Effector CD8-positive, alpha-beta T cell (primary cell): ENCODE data around the gene CAND2.

Experiments used
- DNase-seq: peaks from one replicate; lab custom pipeline; 2025; lab: John Stamatoyannopoulos, UW

Gene CAND2

DNA sequence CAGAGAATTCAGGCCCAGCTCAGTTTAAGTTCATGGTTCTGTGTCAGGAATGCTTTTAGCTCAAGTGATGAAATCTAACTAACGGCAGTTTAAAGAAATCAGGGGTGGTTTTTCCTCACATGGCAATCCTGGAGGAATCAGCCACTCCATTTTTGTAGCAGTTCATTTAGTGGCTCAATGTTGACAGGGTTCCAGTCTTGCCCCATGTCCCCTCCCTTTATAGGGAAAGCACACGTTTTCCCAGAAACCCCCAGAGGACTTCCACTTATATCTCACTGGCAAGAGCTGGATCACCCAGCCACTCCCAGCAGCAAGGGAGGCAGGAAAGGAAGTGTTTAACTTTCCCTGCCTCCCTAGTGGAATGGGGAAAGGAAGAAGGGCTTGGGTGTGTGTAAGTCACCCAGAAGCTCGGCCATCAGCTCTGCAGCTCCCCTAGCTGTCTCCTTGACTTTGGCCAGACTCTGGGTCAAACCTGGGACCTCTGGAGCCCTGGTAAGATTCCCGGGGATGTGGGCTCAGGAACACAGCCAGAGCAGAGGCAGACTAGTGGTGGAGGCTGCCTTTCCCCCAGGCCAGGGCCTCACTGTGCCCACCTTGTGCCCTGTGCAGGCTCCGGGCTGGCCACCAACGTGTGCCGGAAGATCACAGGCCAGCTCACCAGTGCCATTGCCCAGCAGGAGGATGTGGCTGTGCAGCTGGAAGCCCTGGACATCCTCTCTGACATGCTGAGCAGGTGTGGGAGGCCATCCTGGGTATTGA lies 11.3 kb downstream of the CAND2 start:
- no peak for DNase-seq

DNA sequence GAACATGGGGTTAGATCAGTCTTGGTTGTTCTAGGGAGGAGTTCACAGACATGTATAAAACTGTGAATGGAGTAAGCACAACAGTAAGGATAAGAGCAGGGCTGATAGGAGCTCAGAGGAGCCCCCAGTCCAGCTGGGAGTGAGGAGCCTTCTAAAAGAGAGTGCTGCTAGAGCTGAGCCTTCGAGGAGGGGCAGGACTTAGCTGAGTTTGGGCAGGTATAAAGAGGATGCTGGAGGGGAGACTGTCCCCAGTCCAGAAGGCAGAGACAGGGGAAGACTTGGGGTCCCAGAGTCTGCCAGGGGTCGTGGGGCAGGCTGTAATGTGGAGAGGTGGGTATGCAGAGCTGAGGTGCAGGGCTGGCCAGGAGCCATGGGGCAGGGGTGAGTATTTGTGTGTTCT lies 12.1 kb downstream of the CAND2 start:
- no peak for DNase-seq

DNA sequence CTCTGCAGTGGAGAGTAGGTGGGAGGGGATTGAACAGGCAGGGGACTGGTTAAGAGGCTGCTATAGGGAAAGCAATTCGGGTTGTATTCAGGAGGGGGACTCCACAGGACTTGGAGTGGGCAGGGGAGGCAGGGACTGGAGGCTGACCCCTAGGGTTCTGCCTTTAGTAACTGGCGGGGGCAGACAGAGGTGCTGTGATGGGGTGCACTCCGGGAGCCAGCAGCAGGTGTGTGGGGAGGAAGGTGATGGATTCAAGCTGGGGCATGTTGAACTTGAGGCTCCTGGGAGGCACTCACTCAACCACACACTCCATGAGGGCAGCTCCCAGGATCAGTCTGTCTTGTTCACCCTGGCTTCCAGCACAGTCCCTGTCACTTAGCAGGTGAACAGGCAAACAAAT lies 12.5 kb downstream of the CAND2 start:
- no peak for DNase-seq

DNA sequence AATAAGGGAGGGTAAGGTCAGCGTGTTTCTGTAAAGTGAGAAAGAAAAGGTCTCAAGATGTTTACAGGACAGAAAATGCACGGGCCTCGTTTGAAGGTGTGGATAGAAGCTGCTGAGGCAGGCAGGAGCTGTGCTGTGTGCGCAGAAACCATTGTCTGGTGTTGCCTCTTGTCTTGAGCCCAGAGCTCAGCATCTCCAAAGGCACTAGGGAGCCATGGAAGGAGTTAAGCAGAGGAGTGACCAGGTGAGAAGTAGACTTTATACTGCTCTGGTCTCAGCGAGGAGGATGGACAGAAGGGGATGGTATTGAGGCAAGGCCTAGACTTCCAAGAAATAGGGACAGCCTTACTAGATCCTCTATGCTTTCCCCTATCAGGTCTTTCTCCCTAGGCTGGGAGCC lies 13.0 kb downstream of the CAND2 start:
- DNase-seq, result no peak

DNA sequence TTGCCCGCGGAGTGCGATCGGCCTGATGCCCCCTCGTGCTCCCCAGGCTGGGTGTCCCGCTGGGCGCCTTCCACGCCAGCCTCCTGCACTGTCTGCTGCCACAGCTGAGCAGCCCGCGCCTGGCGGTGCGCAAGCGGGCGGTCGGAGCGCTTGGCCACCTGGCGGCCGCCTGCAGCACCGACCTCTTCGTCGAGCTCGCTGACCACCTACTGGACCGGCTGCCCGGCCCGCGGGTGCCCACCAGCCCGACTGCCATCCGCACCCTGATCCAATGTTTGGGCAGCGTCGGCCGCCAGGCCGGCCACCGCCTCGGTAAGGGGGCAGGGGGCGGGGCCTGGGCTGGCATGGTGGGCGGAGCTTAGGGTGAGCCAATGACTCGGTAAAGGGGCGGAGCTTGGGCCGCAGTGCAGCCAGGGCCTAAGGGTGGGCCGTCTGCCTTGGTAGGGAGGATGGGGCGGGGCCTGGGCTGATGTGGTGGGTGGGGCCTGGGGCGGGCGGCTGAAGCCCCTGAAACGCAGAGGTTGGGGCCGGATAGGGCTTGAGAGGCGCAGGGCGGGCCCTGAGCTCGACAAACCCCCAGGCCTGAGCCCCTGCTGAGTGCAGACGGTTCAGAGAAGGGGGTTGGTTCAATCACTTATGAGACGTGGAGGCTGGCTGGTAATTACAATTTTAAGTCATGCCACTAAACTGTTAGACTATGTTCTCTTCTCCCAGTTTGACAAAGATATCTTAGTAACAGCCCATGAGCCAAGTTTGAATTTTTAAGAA lies 13.7 kb downstream of the CAND2 start:
- peak; percentile 98 for DNase-seq

DNA sequence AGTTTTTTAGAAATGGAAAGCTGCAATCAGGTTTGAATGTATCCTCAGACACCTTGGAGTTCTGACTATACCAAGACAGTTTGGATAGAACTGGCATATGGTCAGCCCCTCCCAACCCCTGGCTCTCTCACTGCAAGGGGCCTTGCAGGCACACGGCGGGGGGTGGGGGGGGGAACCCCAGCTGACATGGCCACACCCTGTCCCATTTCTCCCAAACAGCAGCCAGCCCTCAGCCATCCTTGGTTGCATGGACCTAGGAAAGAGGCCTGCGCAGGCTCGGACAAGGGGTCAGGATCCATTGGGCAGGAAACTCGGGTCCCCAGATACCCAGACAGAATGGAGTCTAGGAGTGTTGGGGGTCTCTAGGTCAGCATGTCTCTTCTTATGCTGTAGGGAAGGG lies 14.5 kb downstream of the CAND2 start:
- DNase-seq, result no peak

DNA sequence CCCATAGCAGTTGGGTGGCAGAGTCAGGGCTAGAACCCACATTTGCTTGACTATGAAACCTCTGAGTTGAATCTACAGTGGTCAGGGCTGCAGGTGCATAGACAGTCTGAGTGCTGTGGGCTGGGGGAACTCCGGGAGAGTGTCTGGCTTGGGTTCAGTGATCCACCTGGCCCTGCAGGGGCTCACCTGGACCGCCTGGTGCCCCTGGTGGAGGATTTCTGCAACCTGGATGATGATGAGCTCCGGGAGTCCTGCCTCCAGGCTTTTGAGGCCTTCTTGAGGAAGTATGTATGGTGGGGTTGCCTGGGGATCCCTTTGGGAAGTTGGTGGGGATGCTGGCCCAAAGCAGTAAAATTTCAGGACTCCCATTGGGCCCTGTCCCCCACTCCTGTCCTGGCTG lies 16.3 kb downstream of the CAND2 start:
- DNase-seq, result no peak

DNA sequence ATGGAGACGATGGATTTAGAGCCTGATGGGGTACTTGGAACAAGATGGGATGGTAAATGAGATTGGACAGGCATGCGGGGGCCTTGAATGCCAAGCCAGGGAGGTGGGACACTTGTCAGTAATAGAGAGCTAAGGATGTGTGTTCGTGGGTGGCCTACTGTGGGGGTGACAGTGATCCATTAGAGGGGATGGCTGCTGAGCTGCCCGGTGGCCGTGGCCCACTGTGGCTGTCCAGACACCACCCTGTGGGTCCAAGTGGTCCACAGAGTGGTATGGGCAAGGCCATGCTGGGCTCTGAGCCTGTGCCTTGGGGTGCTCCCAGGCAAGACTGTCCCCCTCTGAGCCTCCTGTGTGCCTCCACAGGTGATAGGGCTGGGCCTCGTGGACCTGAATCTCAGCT lies 17.5 kb downstream of the CAND2 start:
- DNase-seq, result no peak

DNA sequence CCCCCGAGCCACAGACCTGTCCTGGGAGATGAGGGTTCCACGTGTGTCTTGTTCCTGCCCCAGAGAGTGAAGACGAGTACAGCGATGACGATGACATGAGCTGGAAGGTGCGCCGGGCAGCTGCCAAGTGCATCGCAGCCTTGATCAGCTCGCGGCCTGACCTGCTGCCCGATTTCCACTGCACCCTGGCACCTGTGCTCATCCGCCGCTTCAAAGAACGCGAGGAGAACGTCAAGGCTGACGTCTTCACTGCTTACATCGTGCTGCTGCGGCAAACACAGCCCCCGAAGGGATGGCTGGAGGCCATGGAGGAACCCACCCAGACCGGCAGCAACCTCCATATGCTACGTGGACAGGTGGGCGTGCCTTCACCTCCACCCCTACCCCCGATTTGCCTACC lies 18.6 kb downstream of the CAND2 start:
- no peak for DNase-seq

DNA sequence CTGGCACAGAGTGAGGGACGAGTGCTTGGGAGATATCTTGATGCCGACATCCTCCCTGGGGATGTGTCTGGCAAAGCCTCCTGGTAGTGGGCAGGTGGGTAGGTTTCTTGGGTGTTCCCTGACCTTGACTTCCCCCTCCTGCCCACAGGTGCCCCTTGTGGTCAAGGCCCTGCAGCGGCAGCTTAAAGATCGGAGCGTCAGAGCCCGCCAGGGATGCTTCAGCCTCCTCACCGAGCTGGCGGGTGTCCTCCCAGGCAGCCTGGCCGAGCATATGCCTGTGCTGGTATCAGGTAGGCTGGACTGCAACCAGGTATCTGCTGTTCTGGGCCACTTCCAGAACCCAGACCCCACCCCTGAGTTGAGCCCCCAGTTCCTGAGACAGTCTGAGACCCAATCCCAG lies 19.2 kb downstream of the CAND2 start:
- DNase-seq, result no peak

DNA sequence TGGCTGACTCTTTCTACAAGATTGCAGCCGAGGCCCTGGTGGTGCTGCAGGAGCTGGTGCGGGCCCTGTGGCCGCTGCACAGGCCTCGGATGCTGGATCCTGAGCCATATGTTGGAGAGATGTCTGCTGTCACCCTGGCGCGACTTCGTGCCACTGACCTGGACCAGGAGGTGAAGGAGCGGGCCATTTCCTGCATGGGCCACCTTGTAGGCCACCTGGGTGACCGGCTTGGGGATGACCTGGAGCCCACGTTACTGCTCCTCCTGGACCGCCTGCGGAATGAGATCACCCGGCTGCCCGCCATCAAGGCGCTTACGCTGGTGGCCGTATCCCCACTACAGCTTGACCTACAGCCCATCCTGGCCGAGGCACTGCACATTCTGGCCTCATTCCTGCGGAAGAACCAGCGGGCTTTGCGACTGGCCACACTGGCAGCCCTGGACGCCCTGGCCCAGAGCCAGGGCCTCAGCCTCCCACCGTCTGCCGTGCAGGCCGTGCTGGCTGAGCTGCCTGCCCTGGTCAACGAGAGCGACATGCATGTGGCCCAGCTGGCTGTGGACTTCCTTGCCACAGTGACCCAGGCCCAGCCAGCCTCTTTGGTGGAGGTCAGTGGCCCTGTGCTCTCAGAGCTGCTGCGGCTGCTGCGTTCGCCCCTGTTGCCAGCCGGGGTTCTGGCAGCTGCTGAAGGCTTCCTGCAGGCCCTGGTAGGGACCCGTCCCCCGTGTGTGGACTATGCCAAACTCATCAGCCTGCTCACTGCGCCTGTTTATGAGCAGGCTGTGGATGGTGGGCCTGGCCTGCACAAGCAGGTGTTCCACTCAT lies 20.3 kb downstream of the CAND2 start:
- DNase-seq, result no peak

DNA sequence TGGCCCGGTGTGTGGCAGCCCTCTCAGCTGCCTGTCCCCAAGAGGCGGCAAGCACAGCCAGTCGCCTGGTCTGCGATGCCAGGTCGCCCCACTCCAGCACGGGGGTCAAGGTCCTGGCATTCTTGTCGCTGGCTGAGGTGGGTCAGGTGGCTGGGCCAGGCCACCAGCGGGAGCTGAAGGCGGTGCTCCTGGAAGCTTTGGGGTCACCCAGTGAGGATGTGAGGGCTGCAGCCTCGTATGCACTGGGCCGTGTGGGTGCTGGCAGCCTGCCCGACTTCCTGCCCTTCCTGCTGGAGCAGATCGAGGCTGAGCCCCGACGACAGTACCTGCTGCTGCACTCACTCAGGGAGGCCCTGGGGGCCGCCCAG lies 20.8 kb downstream of the CAND2 start:
- DNase-seq, result no peak

DNA sequence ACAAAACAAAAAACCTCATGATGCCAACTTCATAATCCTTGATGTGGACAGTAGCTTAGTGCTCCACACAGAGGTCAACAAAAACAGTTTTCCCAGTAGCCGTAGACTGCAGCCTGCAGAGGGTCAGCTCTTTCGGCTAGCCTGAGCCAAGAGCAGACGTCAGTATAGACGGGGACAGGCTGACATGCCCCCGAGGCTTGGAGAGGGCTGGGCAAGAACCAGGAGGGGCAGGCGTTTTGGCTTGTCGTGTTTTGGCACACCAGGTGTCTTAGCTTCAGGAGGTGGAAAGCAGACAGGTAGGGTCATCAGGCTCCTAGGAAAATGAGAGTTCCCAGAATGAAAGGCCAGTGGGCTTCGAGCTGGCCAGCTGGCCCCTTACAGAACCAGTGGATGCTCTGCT lies 21.8 kb downstream of the CAND2 start:
- DNase-seq, result no peak

DNA sequence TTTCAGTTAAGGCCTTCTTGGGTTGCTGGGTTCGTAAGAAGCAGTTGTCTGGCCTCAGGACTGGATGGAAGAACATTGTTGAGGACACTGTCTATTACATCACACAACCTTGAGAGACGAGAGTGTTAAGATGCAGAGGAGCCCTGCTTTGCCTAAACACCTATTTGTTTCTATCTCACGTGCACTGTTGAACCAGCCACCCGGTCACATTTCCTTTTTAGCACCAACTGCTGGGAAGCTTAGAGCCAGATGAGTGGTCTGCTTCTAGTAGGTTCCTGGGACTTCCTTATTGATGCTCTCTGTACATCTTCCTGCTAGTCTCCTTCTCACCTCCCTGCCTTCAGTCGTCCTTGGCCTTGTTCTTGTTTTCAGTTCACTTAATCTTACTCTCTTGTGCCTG lies 22.3 kb downstream of the CAND2 start:
- no peak for DNase-seq

DNA sequence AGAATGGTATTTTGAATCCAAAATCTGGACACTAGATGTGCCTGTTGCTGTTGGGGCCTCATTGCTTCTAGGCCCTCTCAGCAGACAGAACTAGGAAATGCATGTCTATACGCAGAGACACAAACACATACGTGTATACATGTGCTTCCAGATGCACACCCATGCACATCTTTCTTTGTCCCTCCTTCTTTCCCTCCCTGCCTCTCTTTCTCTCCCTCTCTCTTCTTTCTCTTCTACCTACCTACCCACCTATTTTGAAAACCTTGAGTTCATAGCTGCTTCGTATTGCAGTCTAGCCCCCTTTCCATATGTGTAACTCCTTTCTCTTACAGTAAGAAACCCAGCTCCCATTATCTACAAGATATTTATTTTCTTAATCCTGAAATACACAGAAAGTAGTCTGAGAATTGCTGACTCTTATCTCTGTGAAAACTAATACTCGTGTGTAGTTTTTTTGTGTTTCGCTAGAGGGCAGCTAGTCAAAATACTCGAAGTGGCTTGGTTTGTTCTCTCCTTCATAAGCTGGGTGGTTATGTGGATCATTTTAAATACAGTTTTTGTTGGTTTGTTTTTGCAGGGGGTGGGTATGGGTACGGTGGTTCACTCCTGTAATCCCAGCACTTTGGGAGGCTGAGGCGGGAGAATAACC lies 26.4 kb downstream of the CAND2 start:
- DNase-seq, result no peak

DNA sequence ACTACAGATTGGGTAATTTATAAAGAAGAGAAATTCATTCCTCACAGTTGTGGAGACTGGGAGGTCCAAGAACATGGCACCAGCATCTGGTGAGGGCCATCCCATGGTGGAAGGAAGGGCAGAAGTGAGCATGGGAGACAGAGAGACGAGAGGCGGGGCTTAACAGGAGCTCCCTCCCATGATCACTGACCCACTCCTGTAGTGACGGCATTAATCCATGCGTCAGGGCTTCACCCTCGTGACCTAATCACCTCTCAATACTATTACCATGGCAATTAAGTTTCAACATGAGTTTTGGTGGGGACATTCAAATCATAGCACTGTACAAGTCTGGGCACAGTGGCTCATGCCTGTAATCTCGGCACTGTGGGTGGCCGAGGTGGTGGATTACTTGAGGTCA lies 27.8 kb downstream of the CAND2 start:
- no peak for DNase-seq

DNA sequence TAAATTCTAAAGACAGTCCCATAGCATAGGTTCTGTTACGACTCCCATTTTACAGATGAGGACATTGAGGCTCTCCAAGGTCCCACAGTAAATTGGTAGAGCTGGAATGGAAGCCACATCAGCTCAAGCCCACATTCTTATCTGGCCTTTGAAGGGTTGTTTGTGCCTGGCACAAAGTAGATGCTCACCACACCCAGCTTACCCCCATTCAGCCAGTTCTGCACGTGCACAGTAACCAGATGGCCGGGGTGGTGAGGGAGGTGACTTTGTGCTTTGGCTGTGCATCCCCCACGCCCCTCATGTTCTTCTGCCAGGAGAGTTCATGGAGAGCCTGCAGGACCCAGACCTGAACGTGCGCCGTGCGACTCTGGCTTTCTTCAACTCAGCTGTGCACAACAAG lies 28.7 kb downstream of the CAND2 start:
- no peak for DNase-seq

DNA sequence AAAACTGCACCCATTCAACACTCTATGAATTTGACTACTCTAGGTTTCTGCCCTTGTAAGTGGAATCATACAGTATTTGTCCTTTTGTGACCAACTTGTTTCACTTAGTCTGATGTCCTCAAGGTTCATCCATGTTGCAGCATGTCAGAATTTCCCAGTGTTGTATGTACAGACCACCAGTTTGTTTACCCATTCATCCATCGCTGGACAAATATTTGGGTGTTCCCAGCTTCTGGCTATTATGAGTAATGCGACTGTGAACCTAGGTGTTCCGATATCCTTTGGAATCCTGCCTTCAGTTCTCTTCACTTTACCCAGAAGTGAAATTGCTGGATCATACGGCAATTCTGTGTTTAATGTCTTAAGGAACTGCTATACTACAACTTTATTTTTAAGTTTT lies 32.3 kb downstream of the CAND2 start:
- no peak for DNase-seq

DNA sequence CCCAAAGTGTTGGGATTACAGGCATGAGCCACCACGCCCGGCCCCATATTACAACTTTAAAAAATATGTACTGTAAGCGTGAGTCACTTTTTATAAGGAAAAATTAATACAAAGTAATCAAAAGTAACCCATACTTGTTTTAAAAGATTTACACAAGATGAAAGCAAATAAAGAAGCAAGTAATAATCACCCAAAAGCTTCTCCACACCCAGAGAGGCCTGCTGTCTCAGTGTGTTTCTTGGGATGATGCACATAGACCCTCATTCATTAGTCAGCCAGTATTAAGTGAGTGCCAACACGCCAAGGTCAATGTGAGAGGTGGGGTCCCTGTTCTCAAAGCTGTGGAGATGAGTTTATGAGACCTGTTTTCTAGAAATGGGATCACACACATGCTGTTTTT lies 32.9 kb downstream of the CAND2 start:
- DNase-seq, result no peak

DNA sequence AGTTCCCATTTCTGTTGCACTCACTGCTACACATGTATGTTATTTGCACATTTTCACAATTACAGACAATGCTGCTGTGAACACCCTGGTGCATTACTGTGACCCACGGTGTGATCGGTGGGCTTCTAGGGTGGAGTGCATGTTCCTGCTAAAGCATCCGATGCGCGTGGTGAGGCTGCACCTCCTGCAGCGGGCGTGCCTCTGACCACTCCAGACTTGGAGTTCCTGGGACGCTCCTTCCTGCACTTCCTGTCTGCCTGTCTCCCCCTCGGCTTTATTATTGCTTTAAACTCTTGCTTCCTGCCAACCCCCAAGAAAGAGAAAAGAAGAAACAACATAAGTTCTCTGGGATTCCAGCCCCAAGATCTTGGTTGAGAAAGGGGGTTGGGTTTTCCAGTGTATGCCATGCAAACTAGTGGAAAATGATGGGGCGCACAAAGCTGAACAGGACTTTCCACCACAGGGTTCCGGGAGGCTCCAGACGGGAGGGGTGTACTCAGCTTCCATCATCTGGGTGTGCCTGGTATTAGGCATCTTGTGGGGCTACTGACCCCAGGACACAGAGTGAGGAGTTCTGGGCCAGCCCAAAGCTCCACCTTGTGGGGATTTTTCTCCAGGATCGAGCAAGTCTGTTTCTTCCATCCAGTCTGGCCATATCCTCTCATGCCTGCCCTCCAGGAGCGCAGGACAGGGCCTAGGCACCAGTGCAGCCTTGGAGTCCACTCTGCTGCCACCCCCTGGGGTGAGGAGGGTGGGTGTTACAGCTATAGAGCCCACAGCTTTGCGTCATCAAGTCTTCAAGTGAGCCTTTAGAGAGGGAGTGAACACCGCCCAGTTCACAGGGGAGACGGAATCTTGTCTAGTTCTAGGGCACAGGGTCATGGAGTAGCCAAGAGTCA lies 33.7 kb downstream of the CAND2 start:
- DNase-seq, result no peak

DNA sequence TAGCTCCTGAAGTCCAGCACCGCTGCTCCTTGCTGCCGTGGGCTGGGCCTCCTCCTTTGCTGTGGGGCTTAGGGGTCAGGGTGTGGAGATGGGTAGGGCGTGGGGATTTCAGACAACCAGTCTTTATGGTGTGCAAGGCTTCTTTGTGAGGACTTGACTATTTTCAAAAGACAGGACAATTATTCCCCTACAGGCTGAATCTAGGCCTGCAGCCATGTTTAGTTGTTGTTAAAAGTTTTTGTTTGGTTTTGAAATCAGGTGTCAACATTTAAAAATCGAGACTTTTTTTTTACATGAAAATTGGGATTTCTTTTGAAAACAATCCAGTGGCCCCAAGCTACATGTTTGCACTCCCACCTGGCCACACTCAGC lies 34.3 kb downstream of the CAND2 start:
- no peak for DNase-seq
